ENCODE data around the gene PAX8.

DNA sequence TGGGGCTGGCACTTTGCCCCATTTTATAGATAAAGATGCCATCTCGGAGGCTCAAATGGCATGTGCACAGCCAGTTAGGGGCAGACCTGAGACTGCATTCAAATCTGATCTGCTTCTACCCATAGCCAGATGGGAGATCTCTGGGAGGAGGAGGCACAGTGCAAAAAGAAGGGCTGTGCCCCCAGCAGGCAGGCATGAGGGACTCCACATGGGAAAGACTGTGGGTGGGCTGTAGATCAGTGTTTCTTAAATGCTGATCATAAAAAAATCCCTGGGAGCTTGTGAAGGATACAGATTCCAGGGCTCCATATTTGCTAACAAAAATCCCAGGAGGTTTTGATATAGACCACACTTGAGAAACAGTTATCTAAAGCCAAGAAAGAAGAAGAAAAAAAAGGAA lies 15.2 kb downstream of the PAX8 start:
- TF ChIP-seq, protein P1, sequence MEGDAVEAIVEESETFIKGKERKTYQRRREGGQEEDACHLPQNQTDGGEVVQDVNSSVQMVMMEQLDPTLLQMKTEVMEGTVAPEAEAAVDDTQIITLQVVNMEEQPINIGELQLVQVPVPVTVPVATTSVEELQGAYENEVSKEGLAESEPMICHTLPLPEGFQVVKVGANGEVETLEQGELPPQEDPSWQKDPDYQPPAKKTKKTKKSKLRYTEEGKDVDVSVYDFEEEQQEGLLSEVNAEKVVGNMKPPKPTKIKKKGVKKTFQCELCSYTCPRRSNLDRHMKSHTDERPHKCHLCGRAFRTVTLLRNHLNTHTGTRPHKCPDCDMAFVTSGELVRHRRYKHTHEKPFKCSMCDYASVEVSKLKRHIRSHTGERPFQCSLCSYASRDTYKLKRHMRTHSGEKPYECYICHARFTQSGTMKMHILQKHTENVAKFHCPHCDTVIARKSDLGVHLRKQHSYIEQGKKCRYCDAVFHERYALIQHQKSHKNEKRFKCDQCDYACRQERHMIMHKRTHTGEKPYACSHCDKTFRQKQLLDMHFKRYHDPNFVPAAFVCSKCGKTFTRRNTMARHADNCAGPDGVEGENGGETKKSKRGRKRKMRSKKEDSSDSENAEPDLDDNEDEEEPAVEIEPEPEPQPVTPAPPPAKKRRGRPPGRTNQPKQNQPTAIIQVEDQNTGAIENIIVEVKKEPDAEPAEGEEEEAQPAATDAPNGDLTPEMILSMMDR (IDR thresholded peaks at IDR 0.05): no peak
- no peak for TF ChIP-seq POLR2A (IDR thresholded peaks at IDR 0.05)

Measured in adrenal gland (tissue), 5 donors.